Measurements from ENCODE around the gene HCFC2. TPM values are rescaled to one million over a fixed set of nuclear protein-coding genes. Genes with fewer than 3 reads are reported as not detected.

The HCFC2 gene
- total RNA-seq, 1 donor from 2014 or later: 14.8 TPM

- DNase-seq (ENCODE audit: low spot score in 2 of 2, unreplicated experiment in 2 of 2): no peak
- H3K27me3 Mint-ChIP-seq (ENCODE audit: low read depth): no peaks in the 10 kb centered on the region
- no peak overlapping the region for H3K4me3 Mint-ChIP-seq
- H3K4me1 Mint-ChIP-seq: peaks cover 10% of the 10 kb centered on the region
- TF ChIP-seq, protein P1, sequence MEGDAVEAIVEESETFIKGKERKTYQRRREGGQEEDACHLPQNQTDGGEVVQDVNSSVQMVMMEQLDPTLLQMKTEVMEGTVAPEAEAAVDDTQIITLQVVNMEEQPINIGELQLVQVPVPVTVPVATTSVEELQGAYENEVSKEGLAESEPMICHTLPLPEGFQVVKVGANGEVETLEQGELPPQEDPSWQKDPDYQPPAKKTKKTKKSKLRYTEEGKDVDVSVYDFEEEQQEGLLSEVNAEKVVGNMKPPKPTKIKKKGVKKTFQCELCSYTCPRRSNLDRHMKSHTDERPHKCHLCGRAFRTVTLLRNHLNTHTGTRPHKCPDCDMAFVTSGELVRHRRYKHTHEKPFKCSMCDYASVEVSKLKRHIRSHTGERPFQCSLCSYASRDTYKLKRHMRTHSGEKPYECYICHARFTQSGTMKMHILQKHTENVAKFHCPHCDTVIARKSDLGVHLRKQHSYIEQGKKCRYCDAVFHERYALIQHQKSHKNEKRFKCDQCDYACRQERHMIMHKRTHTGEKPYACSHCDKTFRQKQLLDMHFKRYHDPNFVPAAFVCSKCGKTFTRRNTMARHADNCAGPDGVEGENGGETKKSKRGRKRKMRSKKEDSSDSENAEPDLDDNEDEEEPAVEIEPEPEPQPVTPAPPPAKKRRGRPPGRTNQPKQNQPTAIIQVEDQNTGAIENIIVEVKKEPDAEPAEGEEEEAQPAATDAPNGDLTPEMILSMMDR (IDR thresholded peaks at IDR 0.05; ENCODE audit: unreplicated experiment): no peak
- H3K36me3 Mint-ChIP-seq: peaks cover 38% of the 10 kb centered on the region
- no peak overlapping the region for H3K27ac Mint-ChIP-seq
- H3K9me3 Mint-ChIP-seq: no peaks in the 10 kb centered on the region
Observed at GRCh38 chr12:104122298-104122697, 58.0 kb downstream of the HCFC2 start.

GRCh38 chr12:104126548-104126947 is 62.2 kb downstream of the HCFC2 start:
- H3K27ac Mint-ChIP-seq: no peak overlapping the region
- DNase-seq (ENCODE audit: low spot score in 2 of 2, unreplicated experiment in 2 of 2): no peak
- peaks cover 12% of the 10 kb centered on the region for H3K4me1 Mint-ChIP-seq
- no peaks in the 10 kb centered on the region for H3K27me3 Mint-ChIP-seq (ENCODE audit: low read depth)
- no peak overlapping the region for H3K4me3 Mint-ChIP-seq
- H3K36me3 Mint-ChIP-seq: peaks cover 25% of the 10 kb centered on the region
- no peaks in the 10 kb centered on the region for H3K9me3 Mint-ChIP-seq
- TF ChIP-seq, protein P1 (IDR thresholded peaks at IDR 0.05; ENCODE audit: unreplicated experiment): no peak

DNA sequence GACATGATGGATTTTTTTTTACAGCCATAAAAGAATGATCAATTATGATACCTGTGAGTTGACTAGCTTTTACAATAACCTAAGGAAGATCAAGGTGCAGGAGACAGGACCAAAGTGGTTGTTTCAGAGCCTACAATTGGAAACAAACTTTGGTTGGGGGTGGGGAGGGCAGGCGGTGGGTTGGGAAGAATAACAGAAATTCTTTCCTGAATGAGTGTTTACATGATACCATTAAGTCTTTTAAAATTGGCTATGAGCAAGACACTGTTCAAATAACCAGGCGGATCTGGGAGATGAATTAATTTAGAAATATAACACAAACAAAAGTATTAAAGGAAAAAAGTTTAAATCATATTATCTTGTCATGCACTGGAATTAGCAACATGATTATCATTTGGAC is 66.4 kb downstream of the HCFC2 start:
- peaks cover 19% of the 10 kb centered on the region for H3K4me1 Mint-ChIP-seq
- no peaks in the 10 kb centered on the region for H3K27me3 Mint-ChIP-seq (ENCODE audit: low read depth)
- peaks cover 16% of the 10 kb centered on the region for H3K36me3 Mint-ChIP-seq
- no peak overlapping the region for H3K4me3 Mint-ChIP-seq
- TF ChIP-seq, protein P1 (IDR thresholded peaks at IDR 0.05; ENCODE audit: unreplicated experiment): no peak
- no peak overlapping the region for H3K27ac Mint-ChIP-seq
- no peak for DNase-seq (ENCODE audit: low spot score in 2 of 2, unreplicated experiment in 2 of 2)
- H3K9me3 Mint-ChIP-seq: no peaks in the 10 kb centered on the region

GRCh38 chr12:104131609-104132008 is 67.3 kb downstream of the HCFC2 start:
- Mint-ChIP-seq H3K36me3 (peaks cover 7% of the 10 kb centered on the region), H3K27me3 (ENCODE audit: low read depth) (no peaks in the 10 kb centered on the region), H3K4me1 (peaks cover 26% of the 10 kb centered on the region), H3K4me3 (no peak overlapping the region), H3K27ac (no peak overlapping the region), H3K9me3 (no peaks in the 10 kb centered on the region)
- no peak for DNase-seq (ENCODE audit: low spot score in 2 of 2, unreplicated experiment in 2 of 2)
- TF ChIP-seq, protein P1 (IDR thresholded peaks at IDR 0.05; ENCODE audit: unreplicated experiment): no peak

DNA sequence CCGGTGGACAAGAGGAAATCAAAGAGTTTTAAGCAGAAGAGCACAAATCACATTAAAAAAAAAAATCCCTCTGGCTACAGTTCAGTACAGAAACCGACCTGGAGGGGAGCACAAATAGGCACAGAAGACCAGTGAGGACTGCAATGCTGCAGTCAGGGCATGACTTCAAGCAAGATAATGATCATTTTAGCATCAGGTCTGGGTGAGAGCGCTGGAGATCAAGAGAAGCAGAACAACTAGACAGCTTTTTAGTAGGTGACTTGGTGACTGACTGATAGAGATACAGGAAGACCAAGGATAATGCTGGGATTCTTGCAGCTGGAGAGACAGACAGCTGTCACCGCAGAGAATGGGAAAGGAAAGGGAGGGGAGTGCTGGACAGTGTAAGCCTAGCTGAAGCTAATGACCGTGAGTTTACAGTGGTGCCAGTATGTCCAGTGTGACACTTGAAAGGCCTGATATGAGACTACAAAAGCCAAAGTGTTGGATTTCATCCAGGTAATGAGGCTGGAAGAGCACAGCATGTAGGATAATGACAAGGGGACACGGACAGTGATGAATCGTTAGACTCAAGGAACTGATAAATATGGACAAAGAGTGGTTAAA is 68.1 kb downstream of the HCFC2 start:
- no peak for DNase-seq (ENCODE audit: low spot score in 2 of 2, unreplicated experiment in 2 of 2)
- Mint-ChIP-seq H3K27ac (no peak overlapping the region), H3K4me1 (peaks cover 32% of the 10 kb centered on the region), H3K36me3 (peaks cover 7% of the 10 kb centered on the region), H3K27me3 (ENCODE audit: low read depth) (no peaks in the 10 kb centered on the region), H3K9me3 (no peaks in the 10 kb centered on the region), H3K4me3 (no peak overlapping the region)
- TF ChIP-seq, protein P1 (IDR thresholded peaks at IDR 0.05; ENCODE audit: unreplicated experiment): no peak

DNA sequence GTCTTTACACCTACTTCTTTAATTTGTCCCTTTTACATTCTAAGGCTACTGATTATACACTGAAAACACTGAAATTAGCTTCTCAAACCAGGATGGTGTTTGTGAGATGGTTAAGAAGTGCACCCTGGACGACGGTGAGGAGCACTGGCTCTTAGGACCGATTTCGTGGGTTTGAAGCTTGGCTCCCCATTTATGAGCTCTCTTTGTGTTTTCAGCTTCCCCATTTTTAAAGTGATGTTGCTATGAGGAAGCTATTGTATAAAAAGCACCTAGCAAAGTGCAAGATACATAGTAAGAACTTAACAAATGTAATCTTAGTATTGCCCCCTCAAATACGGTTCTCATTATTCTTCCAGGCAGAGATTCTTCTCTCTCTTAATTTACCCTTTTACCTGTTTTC is 69.0 kb downstream of the HCFC2 start:
- Mint-ChIP-seq H3K9me3 (no peaks in the 10 kb centered on the region), H3K36me3 (peaks cover 6% of the 10 kb centered on the region), H3K4me3 (no peak overlapping the region), H3K27ac (no peak overlapping the region), H3K4me1 (peaks cover 32% of the 10 kb centered on the region), H3K27me3 (ENCODE audit: low read depth) (no peaks in the 10 kb centered on the region)
- TF ChIP-seq, protein P1 (IDR thresholded peaks at IDR 0.05; ENCODE audit: unreplicated experiment): no peak
- no peak for DNase-seq (ENCODE audit: low spot score in 2 of 2, unreplicated experiment in 2 of 2)
